Upper lobe of left lung (tissue), 4 donors: ENCODE data around the gene CCDC92.

ENCODE experiments used
- CTCF ChIP-seq, 6 experiments: fragments of 450-650 bp in 4 of 6; fragments of 200-600 bp in 2 of 6; sonication (generic) in 2 of 6; IDR thresholded peaks; one replicate each; pipeline ENCODE4 v1.5.1; 2016 to 2019; ENCODE audit warnings: antibody characterized with exemption in 6 of 6
- EP300 ChIP-seq, 4 donors: sonication (generic); formaldehyde crosslinking; IDR thresholded peaks; one replicate each; pipeline ENCODE4 v1.5.1; 2017; ENCODE audit warnings: antibody characterized with exemption in 4 of 4, control low read depth in 2 of 4

- no peak for TF ChIP-seq CTCF (IDR thresholded peaks at IDR 0.05)
- TF ChIP-seq EP300 (IDR thresholded peaks at IDR 0.05), result no peak
Observed at GRCh38 chr12:123902821-123903220, 69.8 kb downstream of the CCDC92 start.
